CD4-positive, alpha-beta T cell treated with Interleukin-4 for 4 hours (primary cell): ENCODE measurements around the gene CYTIP.
A peak's percentile ranks its signal among the peaks of the same experiment; 100 is the strongest.

Source experiments
- DNase-seq: peaks from one replicate; pipeline ENCODE4 v3.0.0-alpha.2; 2020

The CYTIP gene

DNA sequence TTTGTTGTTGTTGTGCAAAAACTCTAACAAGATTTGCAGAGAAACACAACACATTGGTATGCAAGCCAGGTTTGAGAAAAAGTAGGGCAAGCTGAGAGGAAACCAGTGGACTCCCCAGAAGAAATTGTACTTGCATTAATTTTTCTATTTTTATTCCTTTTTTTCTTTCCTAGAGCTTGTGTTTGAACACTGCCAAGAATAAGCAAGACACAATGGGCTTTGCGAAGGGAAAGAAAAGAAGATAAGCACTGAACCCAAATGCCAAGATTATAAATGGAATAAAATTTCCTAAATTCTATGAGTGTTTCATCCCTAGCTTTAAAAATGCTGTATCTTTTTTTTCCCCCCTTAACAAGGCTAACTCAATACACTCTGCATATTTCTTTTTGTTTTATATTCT, 17.0 kb upstream of the CYTIP start:
- DNase-seq, result no peak

DNA sequence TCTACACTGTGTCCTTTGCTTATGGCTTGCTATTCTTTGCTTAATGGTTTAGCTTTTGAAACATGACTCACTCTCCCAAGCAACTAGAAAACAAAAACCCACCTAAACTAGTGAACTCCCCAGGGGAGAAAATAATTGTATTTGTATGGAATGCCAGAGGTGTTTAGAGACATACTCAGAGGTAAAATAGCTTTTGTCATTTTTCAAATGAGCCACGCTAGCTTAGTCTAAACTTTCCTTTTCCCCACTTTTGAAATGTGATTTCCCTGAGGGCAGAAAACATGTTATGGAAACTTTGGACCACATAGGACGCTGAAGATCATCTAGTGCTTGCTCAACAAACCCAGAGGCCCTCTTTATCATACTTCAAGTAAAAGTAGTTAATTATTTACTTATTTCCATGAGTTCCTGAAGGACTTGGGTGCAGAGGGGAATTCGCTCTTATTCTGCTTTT, 16.5 kb upstream of the CYTIP start:
- no peak for DNase-seq

DNA sequence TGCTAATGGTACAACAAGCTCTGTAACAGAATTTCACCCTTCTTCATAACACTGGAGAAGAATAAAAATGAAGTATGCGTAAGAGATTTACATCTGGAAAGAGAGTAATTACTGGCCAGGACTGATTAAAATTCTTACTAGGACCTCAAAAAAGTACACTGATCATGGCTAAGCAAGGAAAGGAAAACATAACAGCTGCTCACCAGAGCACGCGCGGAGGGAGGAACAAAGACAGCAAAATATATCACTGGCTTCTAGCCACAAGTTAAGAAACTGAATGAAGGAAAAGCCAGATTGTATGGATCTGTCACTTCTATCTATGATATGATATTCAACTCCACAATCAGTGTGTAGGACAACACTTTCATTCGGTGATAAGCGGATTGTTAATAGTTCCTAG, 15.6 kb upstream of the CYTIP start:
- no peak for DNase-seq

DNA sequence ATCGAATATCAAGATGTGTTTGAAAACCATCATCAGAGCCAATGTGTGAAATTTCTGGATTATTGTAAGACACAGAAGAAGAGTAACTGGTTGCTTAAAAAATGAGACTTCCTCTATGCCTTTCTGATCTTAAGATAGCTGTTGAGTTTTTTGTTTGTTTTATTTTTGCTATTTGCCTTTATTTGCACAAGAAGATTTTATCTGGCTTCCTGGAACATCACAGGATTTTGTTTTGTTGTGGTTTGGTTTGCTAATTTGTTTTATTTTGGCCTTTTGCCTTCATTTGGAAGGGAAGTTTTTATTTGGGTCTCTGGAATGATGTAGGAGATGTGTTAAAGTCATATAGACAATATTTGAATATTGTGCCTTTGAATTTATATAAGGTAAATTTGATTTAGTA, 3.9 kb upstream of the CYTIP start:
- DNase-seq, result no peak

DNA sequence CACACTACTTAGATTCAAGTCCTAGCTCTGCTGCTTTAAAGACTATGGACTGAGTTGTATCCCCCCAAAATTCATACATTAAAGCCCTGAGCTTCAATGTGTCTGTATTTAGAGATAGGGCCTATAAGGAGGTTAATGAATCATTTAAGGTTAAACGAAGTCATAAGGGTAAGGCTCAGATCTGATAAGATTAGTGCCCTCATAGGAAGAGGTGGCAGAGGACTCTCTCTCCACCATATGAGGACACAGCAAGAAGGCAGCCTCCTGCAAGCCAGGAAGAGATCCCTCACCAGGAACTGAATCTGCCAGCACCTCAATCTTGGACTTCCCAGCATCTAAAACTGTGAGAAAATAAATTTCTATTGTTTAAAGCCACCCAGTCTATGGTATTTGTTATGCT, 3.1 kb upstream of the CYTIP start:
- DNase-seq, result no peak

DNA sequence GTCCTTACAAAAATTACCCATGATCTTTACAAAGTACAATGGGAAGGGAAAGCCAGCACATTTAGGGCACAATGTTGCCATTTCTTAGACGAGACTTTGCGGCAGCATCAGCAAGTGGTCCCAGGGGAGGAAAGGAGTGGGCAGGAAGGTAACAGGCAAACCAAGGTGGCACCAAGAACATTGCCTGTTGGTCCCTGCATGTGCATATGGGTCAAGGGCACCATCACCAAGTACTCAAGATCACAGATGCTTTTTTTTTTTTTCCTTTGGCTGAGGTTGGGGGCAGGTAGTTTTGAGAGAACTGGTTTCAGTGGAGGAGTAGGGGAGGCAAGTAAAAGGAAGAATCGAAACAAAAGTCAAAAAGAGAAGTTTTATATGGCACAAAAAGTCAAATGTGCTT, 752 bp upstream of the CYTIP start:
- no peak for DNase-seq

DNA sequence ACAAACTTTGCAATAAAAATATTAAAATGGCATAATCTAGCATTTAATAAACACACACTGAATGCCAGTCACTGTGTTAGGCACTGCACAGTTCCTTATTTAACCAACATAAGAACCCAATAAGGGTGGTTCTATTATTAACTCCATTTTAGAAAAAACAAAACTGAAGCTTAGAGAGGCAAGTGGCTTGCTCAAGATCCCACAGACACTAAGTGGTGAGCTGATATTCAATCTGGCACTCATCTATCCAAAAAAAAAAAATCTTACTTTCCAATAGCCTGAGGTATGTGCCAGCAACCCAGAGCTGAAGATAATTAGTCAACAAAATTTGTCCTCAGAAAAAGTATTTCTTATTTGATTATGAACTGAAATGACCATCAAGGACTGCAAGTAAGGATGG, 799 bp downstream of the CYTIP start:
- DNase-seq, result peak; percentile 55

DNA sequence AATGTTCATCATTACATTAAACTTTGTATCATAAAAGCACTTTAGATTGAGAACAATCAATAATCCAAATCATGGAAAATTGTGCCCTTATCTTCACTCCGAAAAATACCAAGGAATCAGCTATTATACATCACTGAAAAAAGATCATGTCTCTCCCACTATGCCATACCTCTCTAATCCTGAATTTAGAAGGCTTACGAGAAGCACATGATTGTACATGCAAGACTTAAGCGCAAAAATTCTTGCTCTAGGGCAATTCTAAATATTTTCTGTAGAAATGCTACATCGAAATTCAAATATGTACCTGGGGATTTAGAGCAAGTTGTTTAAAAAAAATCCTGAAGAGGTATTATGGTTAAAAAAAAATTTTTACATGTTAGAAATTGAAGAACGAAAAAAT, 1.3 kb downstream of the CYTIP start:
- no peak for DNase-seq

DNA sequence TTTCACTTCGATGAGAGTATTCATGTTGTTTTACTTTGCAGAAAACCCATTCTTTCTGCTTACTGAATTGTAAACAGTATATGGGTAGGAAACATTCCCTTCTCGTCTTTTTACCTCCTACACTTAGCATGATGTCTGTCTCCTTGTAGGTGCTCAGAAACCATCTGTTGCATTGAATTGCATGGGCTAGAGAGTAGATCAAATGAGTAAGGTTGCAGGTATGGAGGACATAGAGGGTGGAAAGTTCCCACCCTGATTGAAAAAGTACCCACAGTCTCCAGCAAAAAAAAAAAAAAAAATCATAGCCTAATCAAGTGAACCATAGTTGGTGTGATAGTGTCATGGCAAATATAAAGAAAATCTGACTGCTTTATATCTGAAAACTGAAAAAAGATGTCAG, 1.7 kb downstream of the CYTIP start:
- peak; percentile 57 for DNase-seq

DNA sequence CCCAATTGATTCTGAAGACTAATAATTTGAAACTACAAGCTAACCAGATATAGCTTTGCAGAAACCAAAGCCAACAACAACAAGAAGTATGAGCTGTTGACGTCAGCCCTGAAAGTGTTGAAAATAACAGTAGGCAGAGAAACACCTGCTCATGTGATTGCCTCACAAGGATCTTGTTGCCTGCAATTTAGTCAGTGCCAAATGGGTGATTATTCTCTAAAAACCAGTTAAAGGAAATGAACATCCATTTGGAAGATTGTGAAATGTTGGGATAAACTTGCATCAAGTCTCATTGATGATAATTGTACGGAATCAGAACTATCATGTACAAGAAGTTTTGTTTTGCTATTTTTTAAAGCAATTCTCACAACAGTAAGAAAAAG, 2.8 kb downstream of the CYTIP start:
- DNase-seq, result peak; percentile 89

DNA sequence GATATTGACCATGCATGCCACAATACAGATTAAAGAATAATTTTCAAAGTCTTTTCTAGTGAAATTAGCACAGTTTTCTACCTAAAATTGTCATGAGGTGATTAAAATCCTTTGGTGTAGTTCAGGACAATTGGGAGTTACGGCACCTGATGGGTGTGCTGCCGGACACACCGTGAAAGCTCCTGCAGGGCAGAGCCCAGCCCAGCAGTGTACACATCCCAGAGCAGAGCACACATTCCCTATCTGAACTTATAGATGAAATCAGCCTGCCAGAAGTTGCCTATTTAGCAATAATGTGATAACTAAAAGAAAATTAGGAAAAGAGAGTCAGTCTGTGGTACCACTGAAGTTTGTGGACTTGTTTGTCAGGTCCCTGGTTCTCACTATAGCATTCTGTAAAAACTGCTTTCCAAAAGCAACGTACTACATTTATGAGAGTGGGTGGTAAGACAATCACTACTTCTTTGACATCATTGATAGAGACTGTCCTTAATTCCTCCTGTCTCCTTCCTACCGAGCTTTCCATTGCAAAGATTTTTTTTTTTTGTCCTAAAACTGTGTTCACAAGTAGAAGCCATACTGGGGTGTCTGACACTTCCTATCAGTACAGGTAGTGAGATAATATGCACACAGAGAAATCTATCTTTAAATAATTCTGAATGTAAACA, 3.4 kb downstream of the CYTIP start:
- DNase-seq, result no peak

DNA sequence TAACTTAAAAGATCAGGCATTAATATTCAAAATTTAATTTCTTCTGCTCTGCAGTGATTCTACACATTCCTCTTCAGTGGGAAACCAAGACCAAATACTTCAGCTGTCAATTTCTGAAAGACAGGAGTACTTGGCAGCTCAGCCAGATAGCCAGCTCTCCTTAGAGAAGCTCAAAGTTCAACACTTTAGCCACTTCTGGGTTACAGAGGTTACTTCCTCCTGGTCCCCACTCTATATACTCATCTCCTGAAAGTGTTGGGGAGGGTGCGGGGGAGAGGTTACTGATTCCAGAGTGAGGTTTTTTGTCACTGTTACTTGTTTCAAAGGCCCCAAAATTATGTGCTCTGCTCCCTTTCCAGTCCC, 4.1 kb downstream of the CYTIP start:
- peak; percentile 72 for DNase-seq

DNA sequence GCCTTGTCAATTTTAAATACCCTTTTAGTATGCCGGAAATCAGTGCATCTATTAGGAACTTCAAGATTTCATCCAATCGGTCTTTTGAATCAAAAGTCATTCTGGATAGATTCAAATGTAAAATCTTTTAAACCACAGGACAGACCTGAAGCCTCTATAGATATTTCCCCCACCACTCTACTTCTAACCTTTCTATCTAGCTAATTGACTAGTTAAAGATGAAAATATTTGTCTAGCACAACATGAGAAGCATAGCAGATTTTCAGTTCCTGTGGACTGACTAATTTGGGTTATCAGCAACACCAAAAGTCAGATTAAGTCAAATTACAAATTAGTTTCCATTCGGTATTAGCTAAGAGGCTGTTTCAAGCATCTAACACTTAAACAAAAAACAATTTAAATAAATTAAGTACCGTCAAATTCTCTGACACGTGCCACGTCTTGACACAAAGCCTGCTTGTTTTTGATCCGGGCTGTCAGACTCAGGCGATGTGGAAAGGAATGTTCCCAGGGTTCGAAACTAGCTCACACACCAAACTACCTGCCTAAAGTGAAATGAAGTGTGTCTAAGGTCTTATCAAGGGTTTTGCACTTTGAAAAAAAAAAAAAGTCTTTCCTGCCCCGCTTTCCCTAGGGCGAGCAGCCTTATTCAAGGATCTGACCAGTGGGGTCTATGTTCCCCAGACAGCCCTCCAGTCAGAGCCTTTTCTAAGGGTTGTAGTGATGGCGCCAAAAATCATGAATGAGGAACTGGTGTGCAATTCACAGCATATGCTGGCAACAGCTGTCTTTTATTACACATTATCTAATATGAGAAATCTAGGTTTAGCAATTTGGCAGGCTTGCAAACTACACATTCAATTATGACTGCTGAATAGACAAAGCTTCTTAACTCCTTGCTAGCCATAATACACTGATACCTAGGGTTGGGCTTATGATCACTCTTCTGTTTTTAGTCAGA, 4.7 kb downstream of the CYTIP start:
- peak; percentile 62 for DNase-seq

DNA sequence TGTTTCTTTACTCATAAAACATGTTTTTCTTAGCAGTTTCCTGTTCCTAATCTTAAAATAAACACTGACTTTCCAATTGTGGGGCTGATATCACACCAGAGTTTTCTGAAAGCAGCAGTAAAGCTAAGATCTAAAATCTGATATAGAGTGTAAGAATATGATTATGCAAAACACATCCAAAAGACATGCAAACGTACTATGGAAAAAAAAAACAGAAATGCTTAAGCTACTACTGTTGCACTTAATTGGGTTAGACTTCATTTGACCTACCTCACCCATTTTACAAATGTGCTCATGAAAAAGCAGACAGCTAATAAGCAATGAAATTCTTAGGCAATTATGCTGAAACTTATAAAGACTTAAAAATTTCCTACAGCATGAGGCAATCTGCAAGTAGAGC, 10.5 kb downstream of the CYTIP start:
- peak; percentile 58 for DNase-seq

DNA sequence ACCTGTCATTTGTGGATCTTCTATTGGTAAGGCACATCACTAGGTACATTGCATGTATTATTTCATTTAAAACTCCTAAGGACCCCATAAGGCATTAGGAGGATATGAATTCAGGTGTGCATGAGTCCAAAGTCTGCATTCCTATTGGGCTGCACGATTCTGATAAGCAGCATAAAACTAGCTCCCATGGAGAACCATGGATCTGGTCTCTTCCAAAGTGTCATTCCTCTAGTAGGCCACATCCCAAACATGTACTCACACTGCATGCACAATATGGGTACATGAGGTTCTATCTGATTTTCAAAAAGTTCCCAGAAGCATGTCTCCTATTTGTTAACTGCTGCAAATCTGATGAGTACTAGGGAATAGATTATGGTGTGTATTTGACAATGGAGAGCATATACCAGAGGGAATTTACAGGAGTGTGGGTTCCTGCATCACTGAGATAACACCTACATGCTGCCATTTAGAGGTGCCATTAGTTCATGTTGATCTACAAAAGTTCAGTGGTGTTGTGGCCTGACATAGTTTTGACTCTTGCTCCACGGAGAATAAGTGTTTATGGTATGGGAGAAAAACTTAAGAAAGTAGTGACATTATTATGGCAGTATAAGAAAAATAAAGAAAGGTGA, 11.3 kb downstream of the CYTIP start:
- no peak for DNase-seq

DNA sequence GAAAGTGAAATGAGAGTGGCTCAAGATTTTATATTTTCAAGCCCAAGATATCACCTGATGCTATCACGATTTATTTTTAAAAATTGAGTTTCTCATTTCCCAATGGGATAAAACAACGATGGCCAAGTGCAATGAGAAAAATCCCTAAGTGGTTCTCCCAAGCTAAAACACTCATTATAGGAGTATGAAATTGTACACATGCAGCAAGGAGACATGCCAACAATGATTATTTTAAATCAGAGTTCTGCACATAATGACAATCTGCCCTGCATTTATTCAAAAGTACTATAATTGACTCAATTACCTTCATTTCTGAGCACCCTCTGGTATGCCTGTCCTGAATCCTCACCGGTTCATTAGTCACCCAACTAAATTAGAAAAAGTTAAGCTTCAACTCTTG, 12.7 kb downstream of the CYTIP start:
- DNase-seq, result no peak

DNA sequence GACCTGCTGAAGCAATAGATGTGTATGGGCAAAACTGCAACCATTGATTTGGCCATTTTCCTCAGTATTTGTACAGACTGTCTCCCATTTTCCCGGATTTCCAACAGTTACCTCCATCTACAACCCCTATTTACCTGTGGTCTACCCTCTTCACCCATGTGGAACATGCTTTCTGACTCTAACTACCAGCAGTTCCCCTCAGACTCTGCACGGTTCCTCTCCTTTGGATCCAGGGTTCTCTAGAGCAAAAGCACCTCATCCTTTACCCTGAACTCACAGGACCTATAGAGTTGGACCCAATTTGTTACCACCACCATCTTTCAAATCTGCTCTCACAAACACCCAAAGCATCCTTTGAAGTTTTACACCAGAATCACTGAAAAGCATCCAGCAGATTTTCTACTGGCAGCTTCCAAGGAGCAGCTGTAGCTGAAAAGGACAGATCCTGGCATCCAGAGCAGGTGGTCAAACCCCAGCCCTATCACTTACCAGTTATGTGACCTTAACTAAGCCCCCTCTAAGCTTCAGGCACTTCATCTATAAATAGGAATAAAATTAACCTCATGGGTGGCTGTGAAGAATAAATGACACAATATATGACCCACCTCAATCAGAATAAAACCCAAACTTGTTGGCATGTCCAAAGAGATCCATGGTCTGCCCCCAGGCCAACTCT, 15.3 kb downstream of the CYTIP start:
- DNase-seq, result no peak

DNA sequence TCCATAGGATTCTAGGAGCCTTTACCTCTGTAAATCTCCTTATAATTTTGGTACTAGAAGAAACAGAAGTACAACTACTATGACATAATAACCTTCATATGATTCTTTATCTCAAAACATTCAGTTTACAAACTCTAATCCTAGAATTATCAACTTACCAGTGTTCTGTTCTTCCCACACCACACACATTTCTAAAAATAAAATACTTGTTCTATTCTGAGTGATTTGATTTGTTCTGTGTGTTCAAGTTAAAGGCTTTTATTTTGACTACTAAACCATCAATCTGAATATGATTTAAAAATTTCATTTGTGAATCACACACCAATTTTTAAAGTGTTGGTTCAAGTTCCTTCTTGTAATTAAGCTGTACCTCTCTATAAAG, 16.0 kb downstream of the CYTIP start:
- DNase-seq, result no peak

DNA sequence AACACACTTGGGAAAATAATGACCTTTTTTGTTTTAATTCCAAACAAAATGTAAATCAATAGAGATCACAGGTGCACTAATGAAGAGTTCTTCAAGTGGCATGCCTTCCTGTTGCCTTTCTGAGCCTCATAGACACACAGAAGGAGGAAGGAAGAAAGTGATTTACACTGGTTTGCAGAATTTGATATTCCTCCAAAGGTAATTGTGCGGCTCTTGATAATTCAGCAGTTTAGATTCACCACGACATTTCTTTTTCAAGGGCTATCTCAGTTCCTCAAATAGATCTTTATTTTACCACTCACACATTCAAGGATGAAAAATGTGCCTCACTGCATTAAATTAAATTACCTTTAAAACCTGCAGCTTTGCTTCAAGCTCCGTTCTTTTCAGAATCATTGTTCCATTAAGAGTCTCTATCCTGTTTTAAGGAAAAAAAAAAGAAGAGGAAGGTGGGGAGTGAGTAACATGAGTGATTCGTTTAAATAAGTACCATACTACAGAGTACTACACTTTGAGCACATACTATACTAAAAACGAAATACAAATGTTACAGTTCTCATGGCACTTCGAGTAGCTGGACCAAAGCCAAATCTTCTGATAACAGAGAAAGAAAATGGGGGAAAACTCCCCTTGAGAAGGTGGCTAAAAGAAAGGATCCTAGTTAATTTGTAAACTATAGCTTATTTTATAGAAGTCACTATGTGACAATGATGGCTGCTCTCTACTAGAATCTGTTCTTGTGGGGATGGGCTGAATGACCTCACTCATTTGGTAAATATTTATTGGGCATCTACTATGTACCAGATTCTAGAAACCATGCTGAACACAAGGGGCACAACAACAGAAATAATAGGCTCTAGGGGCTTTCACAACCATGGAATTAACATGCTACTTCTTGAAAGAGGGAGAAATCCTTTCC, 16.6 kb downstream of the CYTIP start:
- no peak for DNase-seq

DNA sequence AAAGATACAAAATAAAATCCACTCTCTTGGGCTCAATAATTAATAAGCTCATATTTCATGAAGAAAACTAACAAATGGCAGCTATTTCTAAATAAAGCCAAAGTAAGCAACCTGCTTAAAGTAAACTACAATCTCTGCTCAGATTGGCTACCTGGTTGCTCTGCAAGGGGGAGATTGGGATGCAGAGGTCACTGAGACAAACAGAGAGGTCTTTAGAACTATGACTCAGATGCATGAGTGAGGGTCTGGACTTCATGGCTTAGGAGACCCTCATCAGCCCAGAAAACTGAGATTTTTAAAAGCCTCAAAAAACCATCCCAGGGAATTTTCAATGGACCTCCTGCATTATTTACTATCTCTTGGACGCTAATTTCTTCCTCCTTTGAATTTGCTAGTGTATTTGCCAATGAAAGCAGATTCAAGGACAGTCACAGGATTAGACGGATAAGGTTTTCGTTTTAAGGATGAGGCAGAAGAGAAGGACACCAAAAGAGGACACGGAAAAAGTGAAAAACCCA, 17.4 kb downstream of the CYTIP start:
- no peak for DNase-seq

DNA sequence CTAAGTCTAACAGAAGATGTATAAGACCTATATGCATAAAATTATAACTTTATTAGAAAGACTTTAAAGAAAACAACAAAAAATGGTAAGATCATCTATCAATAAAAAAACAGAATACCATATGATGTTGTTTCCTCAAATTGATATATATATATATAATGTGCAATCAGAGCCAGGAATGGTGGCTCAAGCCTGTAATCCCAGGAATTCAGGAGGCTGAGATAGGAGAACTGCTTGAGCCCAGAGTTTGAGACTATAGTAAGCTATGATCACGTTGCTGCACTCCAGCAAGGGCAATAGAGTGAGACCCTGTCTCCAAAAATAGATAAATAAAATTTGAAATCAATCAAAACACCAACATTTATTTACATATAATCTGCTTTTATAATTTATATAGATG, 19.5 kb downstream of the CYTIP start:
- no peak for DNase-seq

DNA sequence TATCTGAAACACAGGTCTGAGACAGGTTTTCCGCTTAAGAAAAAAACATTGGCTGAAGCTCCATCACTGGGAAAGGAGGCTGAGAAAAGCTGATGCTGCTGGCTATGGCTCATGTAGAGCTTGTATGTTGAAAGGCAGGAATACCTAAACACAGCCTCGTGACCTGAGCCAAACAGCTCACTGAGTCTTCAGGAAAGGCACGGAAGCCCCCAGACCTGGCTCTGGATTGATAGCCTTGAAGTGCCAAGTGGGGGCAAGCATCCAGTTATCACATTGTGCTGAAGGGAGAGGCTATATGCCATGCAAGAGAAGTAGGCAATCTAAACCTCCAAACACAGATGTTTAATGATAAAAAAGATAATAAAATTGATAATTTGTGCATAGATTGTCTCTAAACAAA, 21.9 kb downstream of the CYTIP start:
- DNase-seq, result no peak
